H9 (cell line): ENCODE results near the gene LRCH1. TPM values are rescaled to one million over a fixed set of nuclear protein-coding genes. Genes with fewer than 3 reads are reported as not detected.

Experiments used
- DNase-seq: peaks from one replicate; pipeline ENCODE4 v3.0.0-alpha.2; 2017
- H2AFZ ChIP-seq: one replicate; pipeline ENCODE4 v1.6.1; 2013; ENCODE audit warnings: mild to moderate bottlenecking, low read length, control low read depth, moderate library complexity
- H2AK5ac ChIP-seq: 2 replicates; pipeline ENCODE4 v1.6.1; 2013; ENCODE audit warnings: low read length, control low read depth, mixed read lengths; ENCODE audit not compliant: insufficient read length
- H2BK120ac ChIP-seq: one replicate; pipeline ENCODE4 v1.6.1; 2013; ENCODE audit warnings: low read depth, mild to moderate bottlenecking, low read length, control low read depth, inconsistent platforms; ENCODE audit not compliant: poor library complexity, severe bottlenecking
- H2BK12ac ChIP-seq: 2 replicates; pipeline ENCODE4 v1.6.1; 2013; ENCODE audit warnings: low read length, control low read depth, mixed read lengths, low read depth; ENCODE audit not compliant: insufficient read length
- H2BK15ac ChIP-seq: 2 replicates; pipeline ENCODE4 v1.6.1; 2013; ENCODE audit warnings: low read depth, low read length, control low read depth
- H2BK20ac ChIP-seq: one replicate; pipeline ENCODE4 v1.6.1; 2013; ENCODE audit warnings: low read depth, mild to moderate bottlenecking, low read length, control low read depth, inconsistent platforms; ENCODE audit not compliant: poor library complexity, severe bottlenecking
- H2BK5ac ChIP-seq: 2 replicates; pipeline ENCODE4 v1.6.1; 2013; ENCODE audit warnings: low read length, control low read depth, mixed read lengths; ENCODE audit not compliant: insufficient read length
- H3K14ac ChIP-seq: 2 replicates; pipeline ENCODE4 v1.6.1; 2013; ENCODE audit warnings: low read length, control low read depth; ENCODE audit not compliant: insufficient read depth
- H3K18ac ChIP-seq: 2 replicates; pipeline ENCODE4 v1.6.1; 2013; ENCODE audit warnings: low read depth, mild to moderate bottlenecking, mixed read lengths, low read length, control low read depth; ENCODE audit not compliant: insufficient read length
- H3K23ac ChIP-seq: 2 replicates; pipeline ENCODE4 v1.6.1; 2013; ENCODE audit warnings: low read length, control low read depth, mixed read lengths, low read depth; ENCODE audit not compliant: insufficient read length
- H3K23me2 ChIP-seq: 2 replicates; pipeline ENCODE4 v1.6.1; 2013; ENCODE audit warnings: low read depth, mild to moderate bottlenecking, mixed read lengths, low read length, control low read depth; ENCODE audit not compliant: insufficient read length, poor library complexity, severe bottlenecking
- H3K27ac ChIP-seq: 2 replicates; pipeline ENCODE4 v1.5.1; 2013; ENCODE audit warnings: low read length, control low read depth, mixed read lengths, low read depth; ENCODE audit not compliant: insufficient read length
- H3K27me3 ChIP-seq: 2 replicates; pipeline ENCODE4 v1.6.1; 2013; ENCODE audit warnings: low read length, control low read depth, inconsistent platforms; ENCODE audit not compliant: insufficient read depth
- H3K4ac ChIP-seq: 2 replicates; pipeline ENCODE4 v1.6.1; 2013; ENCODE audit warnings: low read depth, mild to moderate bottlenecking, control low read depth, inconsistent platforms, low read length, moderate library complexity
- H3K4me1 ChIP-seq: 2 replicates; pipeline ENCODE4 v1.6.1; 2013; ENCODE audit warnings: low read length, control low read depth, inconsistent platforms; ENCODE audit not compliant: insufficient read depth
- H3K4me2 ChIP-seq: 2 replicates; pipeline ENCODE4 v1.6.1; 2013; ENCODE audit warnings: low read length, control low read depth, mixed read lengths; ENCODE audit not compliant: insufficient read length, insufficient read depth
- H3K56ac ChIP-seq: 2 replicates; pipeline ENCODE4 v1.6.1; 2013; ENCODE audit warnings: low read depth, mild to moderate bottlenecking, mixed read lengths, low read length, control low read depth; ENCODE audit not compliant: insufficient read length
- H3K79me1 ChIP-seq: 2 replicates; pipeline ENCODE4 v1.6.1; 2013; ENCODE audit warnings: low read depth, mild to moderate bottlenecking, moderate library complexity, low read length, control low read depth, inconsistent platforms; ENCODE audit not compliant: insufficient read depth, poor library complexity, severe bottlenecking
- H3K79me2 ChIP-seq: 2 replicates; pipeline ENCODE4 v1.6.1; 2013; ENCODE audit warnings: low read length, control low read depth, inconsistent platforms; ENCODE audit not compliant: insufficient read depth
- H3K9ac ChIP-seq: 2 replicates; pipeline ENCODE4 v1.6.1; 2013; ENCODE audit warnings: low read length, control low read depth, mixed read lengths; ENCODE audit not compliant: insufficient read length; ENCODE audit errors: extremely low read depth
- H3K9me3 ChIP-seq: one replicate; pipeline ENCODE4 v1.6.1; 2013; ENCODE audit warnings: low read depth, low read length, inconsistent platforms; ENCODE audit not compliant: control insufficient read depth
- H3T11ph ChIP-seq: one replicate; pipeline ENCODE4 v1.6.1; 2013; ENCODE audit warnings: mild to moderate bottlenecking, low read length, control low read depth, inconsistent platforms
- H4K20me1 ChIP-seq: one replicate; pipeline ENCODE4 v1.6.1; 2013; ENCODE audit not compliant: control insufficient read depth, insufficient read length, insufficient read depth
- H4K5ac ChIP-seq: 2 replicates; pipeline ENCODE4 v1.6.1; 2013; ENCODE audit warnings: low read depth, mild to moderate bottlenecking, mixed read lengths, low read length, control low read depth; ENCODE audit not compliant: insufficient read length
- H4K8ac ChIP-seq: replicated peaks from 2 replicates; pipeline ENCODE4 v1.6.1; 2013; ENCODE audit warnings: low read length, control low read depth, mixed read lengths, low read depth; ENCODE audit not compliant: insufficient read length
- H4K91ac ChIP-seq: 2 replicates; pipeline ENCODE4 v1.6.1; 2013; ENCODE audit warnings: low read depth, mild to moderate bottlenecking, moderate library complexity, mixed read lengths, low read length, control low read depth; ENCODE audit not compliant: insufficient read length
- H3K27ac Mint-ChIP-seq, 3 experiments: 2 replicates in 2 of 3; 3 replicates in 1 of 3; pipeline ENCODE4 v1.8.0; 2020 to 2021; ENCODE audit warnings: mixed read lengths in 3 of 3, mild to moderate bottlenecking in 1 of 3, moderate library complexity in 1 of 3
- H3K27me3 Mint-ChIP-seq: 2 replicates; pipeline ENCODE4 v1.8.0; 2021; ENCODE audit warnings: low read depth, mild to moderate bottlenecking, moderate library complexity, mixed read lengths
- H3K36me3 Mint-ChIP-seq, 3 experiments: 2 replicates in 2 of 3; 3 replicates in 1 of 3; pipeline ENCODE4 v1.8.0; 2020 to 2021; ENCODE audit warnings: low read depth in 3 of 3, mixed read lengths in 3 of 3; ENCODE audit not compliant: insufficient read depth in 1 of 3
- H3K4me1 Mint-ChIP-seq, 2 experiments: 2 replicates each; pipeline ENCODE4 v1.8.0; 2020; ENCODE audit warnings: mixed read lengths in 2 of 2
- H3K4me3 Mint-ChIP-seq, 2 experiments: 2 replicates in 1 of 2; 3 replicates in 1 of 2; pipeline ENCODE4 v1.8.0; 2020 to 2021; ENCODE audit warnings: mild to moderate bottlenecking in 2 of 2, mixed read lengths in 2 of 2, moderate library complexity in 1 of 2
- H3K9me3 Mint-ChIP-seq, 2 experiments: 2 replicates in 1 of 2; 3 replicates in 1 of 2; pipeline ENCODE4 v1.8.0; 2020; ENCODE audit warnings: mild to moderate bottlenecking in 2 of 2, mixed read lengths in 2 of 2, moderate library complexity in 1 of 2
- CTCF ChIP-seq: fragments of 200-600 bp; sonication (generic); conservative IDR thresholded peaks from 3 replicates; pipeline ENCODE4 v1.8.0; 2021; ENCODE audit warnings: antibody characterized with exemption, mild to moderate bottlenecking
- WGBS: extraction: QIAGEN DNeasy Blood & Tissue Kit; methylation state at CpG from one replicate; pipeline ENCODE4 v1.1.7; 2013; ENCODE audit warnings: missing lambda C conversion rate, low lambda C conversion rate, mixed read lengths; ENCODE audit not compliant: insufficient read length; ENCODE audit errors: extremely low coverage; 5-methylcytosine and 5-hydroxymethylcytosine counted together
- total RNA-seq: library from RNA; stranded (reverse); gene quantifications from 2 replicates; pipeline ENCODE4 v1.2.1, GENCODE V29; 2021

Gene LRCH1
- total RNA-seq, 1 experiment from 2014 or later = 8.0 TPM

- no peak overlapping the region for H3K4me3 Mint-ChIP-seq
- H2BK15ac ChIP-seq = no peak overlapping the region
- no peaks in the 10 kb centered on the region for H3K27me3 ChIP-seq
- no peak overlapping the region for H2AK5ac ChIP-seq
- H4K8ac ChIP-seq = no peak overlapping the region
- no peak overlapping the region for H3K14ac ChIP-seq
- no peak overlapping the region for H3K27ac ChIP-seq
- no peak overlapping the region for H2BK5ac ChIP-seq
- no peak overlapping the region for H2BK20ac ChIP-seq
- no peak overlapping the region for H3T11ph ChIP-seq
- no peak overlapping the region for H2AFZ ChIP-seq
- H3K56ac ChIP-seq = no peak overlapping the region
- no peak overlapping the region for H2BK12ac ChIP-seq
- peaks cover 6% of the 10 kb centered on the region in 2 experiments for H3K4me1 Mint-ChIP-seq
- no peaks in the 10 kb centered on the region for H3K23me2 ChIP-seq
- H2BK120ac ChIP-seq = no peak overlapping the region
- no peaks in the 10 kb centered on the region for H3K4me1 ChIP-seq
- H3K27ac Mint-ChIP-seq = no peak overlapping the region; a peak in 1 of 7 replicates
- no peak overlapping the region for H4K91ac ChIP-seq
- no peak overlapping the region for H4K5ac ChIP-seq
- no peak overlapping the region for H3K23ac ChIP-seq
- H3K27me3 Mint-ChIP-seq = no peaks in the 10 kb centered on the region
- DNase-seq = no peak
- H4K20me1 ChIP-seq = no peaks in the 10 kb centered on the region
- peaks cover under 1 to 6% (median 2%) of the 10 kb centered on the region in 3 experiments; a peak in 3 of 7 replicates for H3K36me3 Mint-ChIP-seq
- H3K9me3 Mint-ChIP-seq = no peaks in the 10 kb centered on the region
- H3K4me2 ChIP-seq = no peak overlapping the region
- H3K18ac ChIP-seq = no peak overlapping the region
- no peak overlapping the region for H3K4ac ChIP-seq
- no CpG with 5 or more reads among the region's 2 CpGs for WGBS
- no peak for TF ChIP-seq CTCF
- H3K9me3 ChIP-seq = no peaks in the 10 kb centered on the region
- H3K79me2 ChIP-seq = no peaks in the 10 kb centered on the region
- H3K9ac ChIP-seq = no peak overlapping the region
- H3K79me1 ChIP-seq = no peaks in the 10 kb centered on the region
Measured at GRCh38 chr13:46736541-46737310, 183.8 kb downstream of the LRCH1 start.
